Measurements from ENCODE around the gene CLDN19. TPM values are rescaled to one million over a fixed set of nuclear protein-coding genes. Genes with fewer than 3 reads are reported as not detected.

Gene CLDN19, protein sequence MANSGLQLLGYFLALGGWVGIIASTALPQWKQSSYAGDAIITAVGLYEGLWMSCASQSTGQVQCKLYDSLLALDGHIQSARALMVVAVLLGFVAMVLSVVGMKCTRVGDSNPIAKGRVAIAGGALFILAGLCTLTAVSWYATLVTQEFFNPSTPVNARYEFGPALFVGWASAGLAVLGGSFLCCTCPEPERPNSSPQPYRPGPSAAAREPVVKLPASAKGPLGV
- under 1 TPM in 1 of 4 donors, not detected in 3; 0.28 TPM for total RNA-seq

DNA sequence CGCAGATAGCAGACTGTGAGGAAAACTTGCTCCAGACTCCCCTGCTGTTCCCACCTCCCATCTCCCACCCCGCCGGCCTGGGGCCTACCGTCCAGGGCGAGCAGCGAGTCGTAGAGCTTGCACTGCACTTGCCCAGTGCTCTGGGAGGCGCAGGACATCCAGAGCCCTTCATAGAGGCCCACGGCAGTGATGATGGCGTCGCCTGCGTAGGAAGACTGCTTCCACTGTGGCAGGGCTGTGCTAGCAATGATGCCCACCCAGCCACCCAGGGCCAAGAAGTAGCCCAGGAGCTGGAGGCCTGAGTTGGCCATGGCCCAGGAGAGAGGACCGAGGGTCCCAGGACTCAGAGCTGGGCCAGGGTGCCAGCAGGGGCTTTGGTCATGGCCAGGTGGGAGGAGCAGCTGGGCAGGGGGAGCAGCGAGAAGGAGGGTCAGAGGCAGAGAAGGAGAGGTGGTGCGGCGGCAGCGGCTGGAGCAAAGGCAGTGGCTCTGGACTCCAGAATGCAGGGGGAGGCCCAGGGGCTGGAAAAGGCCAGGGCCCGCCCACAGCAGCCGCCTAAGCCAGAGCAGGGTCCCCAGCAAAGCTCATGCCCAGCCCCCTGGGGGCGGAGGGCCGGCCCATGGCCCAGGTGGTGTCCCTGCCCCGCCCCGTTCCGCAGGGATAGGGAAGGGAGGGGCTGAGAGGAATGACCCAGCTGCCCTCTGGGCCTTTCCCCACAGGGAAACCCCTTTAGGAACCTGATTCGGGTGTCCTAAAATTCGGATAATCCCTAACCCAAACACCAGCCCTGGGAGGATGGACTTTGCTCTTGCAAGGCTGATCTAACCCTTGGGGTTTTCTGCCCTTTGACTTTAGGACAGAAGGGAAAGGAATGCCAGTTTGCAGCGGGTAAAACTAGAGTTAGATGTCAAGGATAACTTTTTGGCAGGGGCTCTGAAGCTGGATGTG is at the start of gene CLDN19:
Gene CLDN19, minus strand, starts transcription at position 484 of the 948 bp plus-strand sequence. Its CDS starts 173 bp downstream, at position 311.
- no peaks in the 10 kb centered on the region for H3K27me3 ChIP-seq
- no peak within 1 kb of the TSS for H3K27ac ChIP-seq

GRCh38 chr1:42788021-42788420 is 48.0 kb upstream of the CLDN19 start:
- Histone ChIP-seq H3K36me3 (no peaks in the 10 kb centered on the region), H3K4me3 (no peak overlapping the region), H3K27ac (no peak overlapping the region), H3K9me3 (no peaks in the 10 kb centered on the region), H3K4me1 (no peaks in the 10 kb centered on the region), H3K27me3 (no peaks in the 10 kb centered on the region)
- no peak for DNase-seq
- intact Hi-C loops (cut with DNase I; ENCODE audit: low total_unique reads) = no loop called here
- no peak for TF ChIP-seq POLR2A (IDR thresholded peaks at IDR 0.05)
- TF ChIP-seq, protein P1, sequence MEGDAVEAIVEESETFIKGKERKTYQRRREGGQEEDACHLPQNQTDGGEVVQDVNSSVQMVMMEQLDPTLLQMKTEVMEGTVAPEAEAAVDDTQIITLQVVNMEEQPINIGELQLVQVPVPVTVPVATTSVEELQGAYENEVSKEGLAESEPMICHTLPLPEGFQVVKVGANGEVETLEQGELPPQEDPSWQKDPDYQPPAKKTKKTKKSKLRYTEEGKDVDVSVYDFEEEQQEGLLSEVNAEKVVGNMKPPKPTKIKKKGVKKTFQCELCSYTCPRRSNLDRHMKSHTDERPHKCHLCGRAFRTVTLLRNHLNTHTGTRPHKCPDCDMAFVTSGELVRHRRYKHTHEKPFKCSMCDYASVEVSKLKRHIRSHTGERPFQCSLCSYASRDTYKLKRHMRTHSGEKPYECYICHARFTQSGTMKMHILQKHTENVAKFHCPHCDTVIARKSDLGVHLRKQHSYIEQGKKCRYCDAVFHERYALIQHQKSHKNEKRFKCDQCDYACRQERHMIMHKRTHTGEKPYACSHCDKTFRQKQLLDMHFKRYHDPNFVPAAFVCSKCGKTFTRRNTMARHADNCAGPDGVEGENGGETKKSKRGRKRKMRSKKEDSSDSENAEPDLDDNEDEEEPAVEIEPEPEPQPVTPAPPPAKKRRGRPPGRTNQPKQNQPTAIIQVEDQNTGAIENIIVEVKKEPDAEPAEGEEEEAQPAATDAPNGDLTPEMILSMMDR (IDR thresholded peaks at IDR 0.05) = no peak

More for the DNA sequence above, at the start of gene CLDN19:
- H3K4me1 ChIP-seq = no peaks in the 10 kb centered on the region
- H3K4me3 ChIP-seq = no peak within 1 kb of the TSS
- intact Hi-C loops (cut with DNase I; ENCODE audit: low total_unique reads) = no loop called here
- DNase-seq = no peak
- no peaks in the 10 kb centered on the region for H3K9me3 ChIP-seq
- no peak for TF ChIP-seq POLR2A (IDR thresholded peaks at IDR 0.05)
- TF ChIP-seq, protein P1 (IDR thresholded peaks at IDR 0.05) = no peak
- no peaks in the 10 kb centered on the region for H3K36me3 ChIP-seq

- Histone ChIP-seq H3K27ac (no peak overlapping the region), H3K4me3 (no peak overlapping the region), H3K9me3 (no peaks in the 10 kb centered on the region), H3K36me3 (no peaks in the 10 kb centered on the region), H3K4me1 (no peaks in the 10 kb centered on the region), H3K27me3 (no peaks in the 10 kb centered on the region)
- no peak for DNase-seq
- intact Hi-C loops (cut with DNase I; ENCODE audit: low total_unique reads) = no loop called here
- no peak for TF ChIP-seq POLR2A (IDR thresholded peaks at IDR 0.05)
- TF ChIP-seq, protein P1 (IDR thresholded peaks at IDR 0.05) = no peak
These were observed 46.1 kb upstream of the CLDN19 start for GRCh38 chr1:42786097-42786496.

DNA sequence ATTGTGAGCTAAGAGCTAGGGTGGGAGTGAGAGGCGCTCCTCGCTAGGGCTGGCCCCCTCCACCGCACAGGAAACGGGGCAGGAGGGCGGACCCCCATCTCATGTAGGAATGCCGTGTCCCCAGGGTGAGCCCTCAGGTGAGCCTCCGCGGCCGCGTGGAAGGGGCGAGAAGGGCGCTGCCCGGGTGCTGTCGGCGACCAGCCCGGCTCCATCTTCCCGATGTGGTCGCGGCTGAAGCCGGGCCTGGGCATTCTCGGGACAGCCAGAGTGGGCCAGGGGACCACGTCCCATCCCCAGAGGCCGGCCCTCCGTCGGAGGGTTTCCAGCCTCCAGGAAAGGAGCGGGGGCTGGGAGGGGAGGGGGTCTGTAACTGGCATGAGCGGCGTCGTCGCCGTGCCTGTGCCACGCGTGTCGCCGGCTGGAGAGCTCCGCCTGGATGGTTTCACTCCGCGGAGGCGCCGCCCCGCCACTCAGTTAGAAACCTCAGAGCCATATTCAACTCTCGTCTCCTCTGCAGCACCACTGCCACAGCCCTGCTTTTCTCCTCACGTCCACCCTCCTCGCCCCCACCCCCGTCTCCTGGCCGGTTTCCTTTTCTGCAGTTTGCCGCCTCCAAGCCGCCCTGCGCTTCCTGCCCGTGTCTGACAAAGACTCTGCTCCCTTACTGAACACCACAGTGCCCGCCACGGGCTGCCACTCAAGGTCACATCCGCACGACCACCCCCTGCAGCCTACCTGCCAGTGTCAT is 45.1 kb upstream of the CLDN19 start, which contains the start of gene TMEM269:
Gene TMEM269, plus strand, starts transcription at position 46 of the 748 bp plus-strand sequence. CDS start 4,903 bp downstream, outside the sequence.
- Histone ChIP-seq H3K27me3 (no peaks in the 10 kb centered on the region), H3K36me3 (no peaks in the 10 kb centered on the region), H3K4me1 (no peaks in the 10 kb centered on the region), H3K4me3 (peak within 1 kb of the TSS; percentile 35), H3K9me3 (no peaks in the 10 kb centered on the region), H3K27ac (no peak within 1 kb of the TSS)
- intact Hi-C loops (cut with DNase I; ENCODE audit: low total_unique reads) = no loop called here
- TF ChIP-seq, protein P1 (IDR thresholded peaks at IDR 0.05) = no peak
- no peak for TF ChIP-seq POLR2A (IDR thresholded peaks at IDR 0.05)
- DNase-seq = no peak
